ENCODE data around the gene ZNF200. TPM values are rescaled to one million over a fixed set of nuclear protein-coding genes. Genes with fewer than 3 reads are reported as not detected.
A peak's percentile ranks its signal among the peaks of the same experiment; 100 is the strongest.

Gene ZNF200
- total RNA-seq, 6 experiments from 2014 or later, result 1.9 to 4.8 (median 3.5) TPM

DNA sequence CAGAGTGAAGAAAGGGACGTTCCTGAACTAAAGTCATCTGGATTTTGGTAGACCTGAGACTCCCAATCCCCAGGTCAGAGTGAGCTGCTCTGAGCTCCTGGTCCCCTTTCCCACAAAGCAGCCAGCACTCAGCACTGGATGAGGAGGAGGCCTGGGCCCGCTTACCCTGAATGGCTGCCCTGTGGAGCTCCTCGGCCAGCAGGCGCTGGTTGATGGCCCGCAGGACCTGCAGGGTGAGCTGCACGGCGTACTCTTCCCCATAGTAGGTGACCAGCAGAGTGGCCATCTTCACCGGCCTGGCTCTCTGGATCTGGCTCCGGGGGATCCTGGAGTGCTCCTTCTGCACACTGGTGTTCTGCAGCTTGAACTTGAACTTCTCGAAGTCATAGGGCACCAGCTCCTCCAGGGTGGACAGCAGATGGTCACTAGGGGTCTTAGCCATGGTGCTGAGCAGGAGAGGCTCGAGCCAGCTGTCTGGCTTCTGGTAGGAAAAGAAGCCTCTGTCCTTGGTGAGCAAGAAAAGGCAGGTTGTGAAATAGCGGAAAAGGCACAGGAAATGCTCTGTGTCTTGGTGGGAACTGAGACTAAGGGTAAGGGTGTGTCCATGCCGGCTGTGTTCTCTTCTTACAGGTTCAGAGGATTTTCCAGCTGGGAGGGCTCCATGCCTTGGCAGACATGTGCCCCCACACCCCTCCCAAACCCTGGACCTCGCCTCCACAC is 21.3 kb upstream of the ZNF200 start, which contains the start of gene MEFV:
MEFV (minus strand) TSS at position 488 of the 720 bp plus-strand sequence; CDS start at position 442, 46 bp downstream.
- TF ChIP-seq, protein P1, sequence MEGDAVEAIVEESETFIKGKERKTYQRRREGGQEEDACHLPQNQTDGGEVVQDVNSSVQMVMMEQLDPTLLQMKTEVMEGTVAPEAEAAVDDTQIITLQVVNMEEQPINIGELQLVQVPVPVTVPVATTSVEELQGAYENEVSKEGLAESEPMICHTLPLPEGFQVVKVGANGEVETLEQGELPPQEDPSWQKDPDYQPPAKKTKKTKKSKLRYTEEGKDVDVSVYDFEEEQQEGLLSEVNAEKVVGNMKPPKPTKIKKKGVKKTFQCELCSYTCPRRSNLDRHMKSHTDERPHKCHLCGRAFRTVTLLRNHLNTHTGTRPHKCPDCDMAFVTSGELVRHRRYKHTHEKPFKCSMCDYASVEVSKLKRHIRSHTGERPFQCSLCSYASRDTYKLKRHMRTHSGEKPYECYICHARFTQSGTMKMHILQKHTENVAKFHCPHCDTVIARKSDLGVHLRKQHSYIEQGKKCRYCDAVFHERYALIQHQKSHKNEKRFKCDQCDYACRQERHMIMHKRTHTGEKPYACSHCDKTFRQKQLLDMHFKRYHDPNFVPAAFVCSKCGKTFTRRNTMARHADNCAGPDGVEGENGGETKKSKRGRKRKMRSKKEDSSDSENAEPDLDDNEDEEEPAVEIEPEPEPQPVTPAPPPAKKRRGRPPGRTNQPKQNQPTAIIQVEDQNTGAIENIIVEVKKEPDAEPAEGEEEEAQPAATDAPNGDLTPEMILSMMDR (IDR thresholded peaks at IDR 0.05), result no peak
- no peak for TF ChIP-seq POLR2A (IDR thresholded peaks at IDR 0.05)
- no peak for DNase-seq
- Histone ChIP-seq H3K36me3 (no peaks in the 10 kb centered on the region), H3K4me1 (no peaks in the 10 kb centered on the region), H3K27me3 (no peaks in the 10 kb centered on the region), H3K27ac (peak within 1 kb of the TSS in 1 of 3 donors; percentile 44), H3K4me3 (peak within 1 kb of the TSS in 2 of 3 donors; percentile 11 to 29), H3K9me3 (no peaks in the 10 kb centered on the region)
- 73% methylated on average over 3 of the region's 14 CpGs for WGBS (ENCODE audit: insufficient coverage, low coverage, low lambda C conversion rate, missing lambda C conversion rate)
- intact Hi-C loops (cut with DNase I), result no loop called here
- peak; percentile 21 to 44 (median 38) for ATAC-seq

DNA sequence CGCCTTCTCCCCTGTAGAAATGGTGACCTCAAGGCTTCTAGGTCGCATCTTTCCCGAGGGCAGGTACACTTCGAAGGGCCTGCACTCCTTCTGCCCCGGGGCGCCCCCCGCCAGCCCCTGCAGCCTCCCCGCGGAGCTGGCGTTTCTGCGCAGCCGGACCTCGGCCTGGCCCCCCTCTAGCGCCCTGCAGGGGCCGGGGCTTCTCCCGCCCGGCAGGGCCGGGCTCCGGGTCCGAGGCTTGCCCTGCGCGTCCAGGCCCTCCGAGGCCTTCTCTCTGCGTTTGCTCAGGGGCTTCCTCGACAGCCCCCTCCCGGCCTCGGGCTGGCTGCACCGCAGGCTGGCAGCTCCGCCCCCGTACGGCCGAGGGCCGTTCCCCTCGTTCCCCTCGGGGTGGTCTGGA is 19.4 kb upstream of the ZNF200 start:
- Histone ChIP-seq H3K36me3 (no peaks in the 10 kb centered on the region), H3K27ac (no peak overlapping the region), H3K4me1 (no peaks in the 10 kb centered on the region), H3K4me3 (no peak overlapping the region), H3K9me3 (no peaks in the 10 kb centered on the region), H3K27me3 (no peaks in the 10 kb centered on the region)
- ATAC-seq (no peak), DNase-seq (no peak)
- WGBS (ENCODE audit: insufficient coverage, low coverage, low lambda C conversion rate, missing lambda C conversion rate), result 44% methylated on average over 4 of the region's 35 CpGs
- no peak for TF ChIP-seq POLR2A (IDR thresholded peaks at IDR 0.05)
- TF ChIP-seq, protein P1 (IDR thresholded peaks at IDR 0.05), result no peak
- intact Hi-C loops (cut with DNase I), result no loop called here

DNA sequence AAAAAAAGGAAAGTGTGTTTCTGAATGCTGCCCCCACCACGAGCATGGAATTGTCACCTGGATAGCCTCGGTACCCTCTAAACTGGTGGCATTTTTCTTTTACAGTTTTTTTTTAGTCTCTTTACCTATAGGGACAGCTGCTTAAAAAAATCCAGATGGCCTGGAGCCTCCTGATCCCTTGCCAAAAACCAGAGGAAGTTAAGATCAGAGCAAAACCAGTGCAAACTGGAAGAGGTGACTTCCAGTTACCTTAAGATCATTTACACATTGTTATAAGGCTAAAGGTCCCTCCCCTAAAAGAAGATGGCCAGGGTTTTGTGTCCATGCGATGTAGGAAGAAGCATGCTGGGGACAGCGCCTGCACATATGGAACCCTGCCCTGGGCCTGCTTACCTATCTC is 18.0 kb upstream of the ZNF200 start:
- no peaks in the 10 kb centered on the region for H3K27me3 ChIP-seq
- no peak overlapping the region for H3K27ac ChIP-seq
- H3K4me1 ChIP-seq, result no peaks in the 10 kb centered on the region
- no peaks in the 10 kb centered on the region for H3K9me3 ChIP-seq
- ATAC-seq (no peak), DNase-seq (no peak)
- H3K4me3 ChIP-seq, result no peak overlapping the region
- intact Hi-C loops (cut with DNase I), result no loop called here
- TF ChIP-seq POLR2A (IDR thresholded peaks at IDR 0.05), result no peak
- TF ChIP-seq, protein P1 (IDR thresholded peaks at IDR 0.05), result no peak
- 82% methylated on average over 4 of the region's 4 CpGs for WGBS (ENCODE audit: insufficient coverage, low coverage, low lambda C conversion rate, missing lambda C conversion rate)
- no peaks in the 10 kb centered on the region for H3K36me3 ChIP-seq

DNA sequence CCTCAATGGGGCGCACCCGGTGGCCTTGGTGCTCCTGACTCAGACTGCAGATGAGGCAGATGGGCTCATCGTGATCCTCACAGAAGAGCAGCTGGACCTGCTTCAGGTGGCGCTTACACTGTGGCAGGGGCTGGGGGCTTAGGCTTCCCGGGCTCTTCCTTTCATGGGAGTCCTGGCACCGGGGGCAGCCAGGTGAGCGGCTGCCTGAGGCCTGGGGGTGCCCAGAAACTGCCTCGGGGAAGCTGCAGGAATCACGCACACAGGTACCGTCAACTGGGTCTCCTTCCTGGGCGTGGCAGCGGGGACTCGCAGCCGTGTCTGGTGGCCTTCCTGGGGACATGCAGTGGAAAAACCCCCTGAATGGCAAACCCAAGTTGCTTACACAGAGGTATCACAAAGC is 14.5 kb upstream of the ZNF200 start:
- Histone ChIP-seq H3K27ac (no peak overlapping the region), H3K4me3 (no peak overlapping the region), H3K27me3 (no peaks in the 10 kb centered on the region), H3K9me3 (no peaks in the 10 kb centered on the region), H3K4me1 (no peaks in the 10 kb centered on the region), H3K36me3 (no peaks in the 10 kb centered on the region)
- 73% methylated on average over 3 of the region's 14 CpGs for WGBS (ENCODE audit: insufficient coverage, low coverage, low lambda C conversion rate, missing lambda C conversion rate)
- ATAC-seq (peak in 1 of 4 donors; percentile 10), DNase-seq (no peak)
- intact Hi-C loops (cut with DNase I), result no loop called here
- TF ChIP-seq, protein P1 (IDR thresholded peaks at IDR 0.05), result no peak
- no peak for TF ChIP-seq POLR2A (IDR thresholded peaks at IDR 0.05)

Measured in right lobe of liver (tissue), 6 donors.